Measurements from ENCODE around the gene HIPK2. TPM values are rescaled to one million over a fixed set of nuclear protein-coding genes. Genes with fewer than 3 reads are reported as not detected.

Gene HIPK2
- total RNA-seq, 1 experiment from 2014 or later: 33.4 TPM

GRCh38 chr7:139663608-139664177 lies 114.1 kb downstream of the HIPK2 start:
- intact Hi-C loops (cut with micrococcal nuclease; ENCODE audit: unreplicated experiment): loop anchor here (5.0 kb wide), 1 partner anchor 114 kb away; the partner anchor contains the start of gene HIPK2
- BruUV-seq (replicated peaks): no TSS peak
- TF ChIP-seq, protein P1, sequence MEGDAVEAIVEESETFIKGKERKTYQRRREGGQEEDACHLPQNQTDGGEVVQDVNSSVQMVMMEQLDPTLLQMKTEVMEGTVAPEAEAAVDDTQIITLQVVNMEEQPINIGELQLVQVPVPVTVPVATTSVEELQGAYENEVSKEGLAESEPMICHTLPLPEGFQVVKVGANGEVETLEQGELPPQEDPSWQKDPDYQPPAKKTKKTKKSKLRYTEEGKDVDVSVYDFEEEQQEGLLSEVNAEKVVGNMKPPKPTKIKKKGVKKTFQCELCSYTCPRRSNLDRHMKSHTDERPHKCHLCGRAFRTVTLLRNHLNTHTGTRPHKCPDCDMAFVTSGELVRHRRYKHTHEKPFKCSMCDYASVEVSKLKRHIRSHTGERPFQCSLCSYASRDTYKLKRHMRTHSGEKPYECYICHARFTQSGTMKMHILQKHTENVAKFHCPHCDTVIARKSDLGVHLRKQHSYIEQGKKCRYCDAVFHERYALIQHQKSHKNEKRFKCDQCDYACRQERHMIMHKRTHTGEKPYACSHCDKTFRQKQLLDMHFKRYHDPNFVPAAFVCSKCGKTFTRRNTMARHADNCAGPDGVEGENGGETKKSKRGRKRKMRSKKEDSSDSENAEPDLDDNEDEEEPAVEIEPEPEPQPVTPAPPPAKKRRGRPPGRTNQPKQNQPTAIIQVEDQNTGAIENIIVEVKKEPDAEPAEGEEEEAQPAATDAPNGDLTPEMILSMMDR (IDR thresholded peaks at IDR 0.05; ENCODE audit: unreplicated experiment): no peak
- Mint-ChIP-seq H3K27me3 (ENCODE audit: unreplicated experiment) (no peaks in the 10 kb centered on the region), H3K36me3 (ENCODE audit: insufficient read depth, unreplicated experiment) (no peaks in the 10 kb centered on the region), H3K27ac (ENCODE audit: unreplicated experiment) (no peak overlapping the region), H3K4me3 (ENCODE audit: low read depth, unreplicated experiment) (no peak overlapping the region), H3K9me3 (ENCODE audit: low read depth, unreplicated experiment) (no peaks in the 10 kb centered on the region), H3K4me1 (ENCODE audit: low read depth, unreplicated experiment) (peaks cover 43% of the 10 kb centered on the region)
- CTCF ChIA-PET: interaction anchor here (0.6 kb wide), 1 partner anchor 1332 kb away, joined by 5 read pairs; no protein-coding TSS in a partner anchor
- no peak for DNase-seq

- Mint-ChIP-seq H3K36me3 (ENCODE audit: insufficient read depth, unreplicated experiment) (no peaks in the 10 kb centered on the region), H3K9me3 (ENCODE audit: low read depth, unreplicated experiment) (no peaks in the 10 kb centered on the region), H3K4me1 (ENCODE audit: low read depth, unreplicated experiment) (peaks cover 50% of the 10 kb centered on the region), H3K4me3 (ENCODE audit: low read depth, unreplicated experiment) (no peak overlapping the region), H3K27ac (ENCODE audit: unreplicated experiment) (no peak overlapping the region), H3K27me3 (ENCODE audit: unreplicated experiment) (no peaks in the 10 kb centered on the region)
- CTCF ChIA-PET: interaction anchor here (0.7 kb wide), 1 partner anchor 47 kb away, joined by 3 read pairs; no protein-coding TSS in a partner anchor
- no peak for DNase-seq
- TF ChIP-seq, protein P1 (IDR thresholded peaks at IDR 0.05; ENCODE audit: unreplicated experiment): no peak
- intact Hi-C loops (cut with micrococcal nuclease; ENCODE audit: unreplicated experiment): loop anchor here (5.0 kb wide), 1 partner anchor 115 kb away; the partner anchor contains the start of gene HIPK2
- BruUV-seq (replicated peaks): no TSS peak
These were observed 115.9 kb downstream of the HIPK2 start for GRCh38 chr7:139661903-139662302.

- no TSS peak for BruUV-seq (replicated peaks)
- peaks cover 53% of the 10 kb centered on the region for H3K4me1 Mint-ChIP-seq (ENCODE audit: low read depth, unreplicated experiment)
These were observed 116.8 kb downstream of the HIPK2 start for GRCh38 chr7:139661043-139661440.

GRCh38 chr7:139660317-139661042 lies 117.3 kb downstream of the HIPK2 start:
- Mint-ChIP-seq H3K4me1 (ENCODE audit: low read depth, unreplicated experiment) (peaks cover 59% of the 10 kb centered on the region), H3K27me3 (ENCODE audit: unreplicated experiment) (no peaks in the 10 kb centered on the region), H3K9me3 (ENCODE audit: low read depth, unreplicated experiment) (no peaks in the 10 kb centered on the region), H3K4me3 (ENCODE audit: low read depth, unreplicated experiment) (no peak overlapping the region), H3K27ac (ENCODE audit: unreplicated experiment) (no peak overlapping the region), H3K36me3 (ENCODE audit: insufficient read depth, unreplicated experiment) (no peaks in the 10 kb centered on the region)
- intact Hi-C loops (cut with micrococcal nuclease; ENCODE audit: unreplicated experiment): loop anchor here (5.0 kb wide), 1 partner anchor 117 kb away; the partner anchor contains the start of gene HIPK2
- BruUV-seq (replicated peaks): no TSS peak
- DNase-seq: no peak
- TF ChIP-seq, protein P1 (IDR thresholded peaks at IDR 0.05; ENCODE audit: unreplicated experiment): no peak
- CTCF ChIA-PET: interaction anchor here (0.7 kb wide), 1 partner anchor 210 kb away, joined by 3 read pairs; no protein-coding TSS in a partner anchor

More at GRCh38 chr7:139661043-139661440, 116.8 kb downstream of the HIPK2 start:
- CTCF ChIA-PET: interaction anchor here (0.7 kb wide), 1 partner anchor 210 kb away, joined by 3 read pairs; no protein-coding TSS in a partner anchor
- DNase-seq: no peak
- no peak overlapping the region for H3K4me3 Mint-ChIP-seq (ENCODE audit: low read depth, unreplicated experiment)
- TF ChIP-seq, protein P1 (IDR thresholded peaks at IDR 0.05; ENCODE audit: unreplicated experiment): no peak
- no peaks in the 10 kb centered on the region for H3K9me3 Mint-ChIP-seq (ENCODE audit: low read depth, unreplicated experiment)
- H3K27me3 Mint-ChIP-seq (ENCODE audit: unreplicated experiment): no peaks in the 10 kb centered on the region
- intact Hi-C loops (cut with micrococcal nuclease; ENCODE audit: unreplicated experiment): loop anchor here (5.0 kb wide), 1 partner anchor 116 kb away; the partner anchor contains the start of gene HIPK2
- no peak overlapping the region for H3K27ac Mint-ChIP-seq (ENCODE audit: unreplicated experiment)
- no peaks in the 10 kb centered on the region for H3K36me3 Mint-ChIP-seq (ENCODE audit: insufficient read depth, unreplicated experiment)

Measured in Calu3 (cell line).